Endodermal cell (in vitro differentiated cells): ENCODE results near the gene MAZ. TPM values are rescaled to one million over a fixed set of nuclear protein-coding genes. Genes with fewer than 3 reads are reported as not detected.

Experiments
- DNase-seq: peaks from one replicate; pipeline ENCODE4 v3.0.0-alpha.2; 2017
- H3K27ac ChIP-seq: 2 replicates; pipeline ENCODE4 v1.5.1; 2013; ENCODE audit warnings: mild to moderate bottlenecking, low read depth, low read length, moderate library complexity
- H3K27me3 ChIP-seq: 2 replicates; pipeline ENCODE4 v1.6.1; 2013; ENCODE audit warnings: mild to moderate bottlenecking, low read length, moderate library complexity; ENCODE audit not compliant: insufficient read depth, control insufficient read depth, poor library complexity, severe bottlenecking
- H3K36me3 ChIP-seq: 2 replicates; pipeline ENCODE4 v1.7.0; 2013; ENCODE audit warnings: mild to moderate bottlenecking, low read length, moderate library complexity; ENCODE audit not compliant: control insufficient read depth, insufficient read depth
- H3K4me1 ChIP-seq: one replicate; pipeline ENCODE4 v1.7.0; 2013; ENCODE audit warnings: low read length; ENCODE audit not compliant: control insufficient read depth, insufficient read depth
- H3K4me3 ChIP-seq: 2 replicates; pipeline ENCODE4 v1.5.1; 2013; ENCODE audit warnings: mild to moderate bottlenecking, low read length, moderate library complexity
- H3K9ac ChIP-seq: 2 replicates; pipeline ENCODE4 v1.6.1; 2013; ENCODE audit warnings: mild to moderate bottlenecking, low read length, moderate library complexity; ENCODE audit not compliant: poor library complexity, severe bottlenecking; ENCODE audit errors: extremely low read depth
- H3K9me3 ChIP-seq: 2 replicates; pipeline ENCODE4 v1.6.1; 2013; ENCODE audit warnings: mild to moderate bottlenecking, low read length, moderate library complexity; ENCODE audit not compliant: control insufficient read depth
- H3K27ac Mint-ChIP-seq: 2 replicates; pipeline ENCODE4 v1.8.0; 2020; ENCODE audit warnings: mixed read lengths
- H3K27me3 Mint-ChIP-seq: 2 replicates; pipeline ENCODE4 v1.8.0; 2021; ENCODE audit warnings: mild to moderate bottlenecking, mixed read lengths; ENCODE audit not compliant: insufficient read depth
- H3K36me3 Mint-ChIP-seq: 2 replicates; pipeline ENCODE4 v1.8.0; 2020; ENCODE audit warnings: low read depth, mixed read lengths
- H3K4me1 Mint-ChIP-seq: 2 replicates; pipeline ENCODE4 v1.8.0; 2020; ENCODE audit warnings: mixed read lengths
- H3K4me3 Mint-ChIP-seq: 2 replicates; pipeline ENCODE4 v1.8.0; 2020; ENCODE audit warnings: mild to moderate bottlenecking, moderate library complexity, mixed read lengths
- H3K9me3 Mint-ChIP-seq: 2 replicates; pipeline ENCODE4 v1.8.0; 2020; ENCODE audit warnings: mild to moderate bottlenecking, mixed read lengths
- CTCF ChIP-seq: fragments of 200-600 bp; sonication (generic); conservative IDR thresholded peaks from 2 replicates; pipeline ENCODE4 v1.5.0; 2021; ENCODE audit warnings: antibody characterized with exemption, mild to moderate bottlenecking
- WGBS, 2 experiments: methylation state at CpG; one replicate each; pipeline versions ENCODE4 v1.1.5 to v1.1.7; 2013; ENCODE audit warnings: missing lambda C conversion rate in 2 of 2, mixed read lengths in 1 of 2; ENCODE audit not compliant: insufficient coverage in 1 of 2, insufficient read length in 1 of 2; 5-methylcytosine and 5-hydroxymethylcytosine counted together
- total RNA-seq, 2 donors: library from RNA; stranded (reverse); fragmentation: NEBNext Ultra II Directional in 1 of 2; extraction: Animal tissue kit (Norgen Biotek cat#: 25700) in 1 of 2; gene quantifications; 2 replicates in 1 of 2; 3 replicates in 1 of 2; pipeline ENCODE4 v1.2.1, GENCODE V29; 2021

The MAZ gene
- total RNA-seq, 2 donors from 2014 or later = 320 to 325 TPM

- Histone ChIP-seq H3K27me3 (no peaks in the 10 kb centered on the region), H3K27ac (no peak overlapping the region), H3K9me3 (no peaks in the 10 kb centered on the region), H3K36me3 (peaks cover 30% of the 10 kb centered on the region), H3K4me3 (no peak overlapping the region), H3K4me1 (peaks cover 6% of the 10 kb centered on the region), H3K9ac (no peak overlapping the region)
- H3K9me3 Mint-ChIP-seq = no peaks in the 10 kb centered on the region
- H3K27me3 Mint-ChIP-seq = no peaks in the 10 kb centered on the region
- peak overlapping the region; percentile 55 for H3K27ac Mint-ChIP-seq
- peaks cover 28% of the 10 kb centered on the region for H3K36me3 Mint-ChIP-seq
- H3K4me3 Mint-ChIP-seq = no peak overlapping the region
- no peak for DNase-seq
- H3K4me1 Mint-ChIP-seq = peaks cover 33% of the 10 kb centered on the region
- TF ChIP-seq CTCF = no peak
- 94 to 97% methylated on average over 8 to 11 of the region's 11 CpGs for WGBS, 2 experiments
These were observed 14.7 kb downstream of the MAZ start for GRCh38 chr16:29820730-29821642.

- Histone ChIP-seq H3K9ac (no peak overlapping the region), H3K9me3 (no peaks in the 10 kb centered on the region), H3K4me1 (peaks cover 6% of the 10 kb centered on the region), H3K27ac (no peak overlapping the region), H3K27me3 (no peaks in the 10 kb centered on the region), H3K4me3 (no peak overlapping the region), H3K36me3 (peaks cover 30% of the 10 kb centered on the region)
- H3K4me1 Mint-ChIP-seq = peaks cover 33% of the 10 kb centered on the region
- H3K27ac Mint-ChIP-seq = peak overlapping the region; percentile 44
- DNase-seq = no peak
- H3K4me3 Mint-ChIP-seq = no peak overlapping the region
- H3K9me3 Mint-ChIP-seq = no peaks in the 10 kb centered on the region
- peaks cover 28% of the 10 kb centered on the region for H3K36me3 Mint-ChIP-seq
- no peak for TF ChIP-seq CTCF
- WGBS, 2 experiments = 92 to 94% methylated on average over 5 to 7 of the region's 7 CpGs
- H3K27me3 Mint-ChIP-seq = no peaks in the 10 kb centered on the region
These were observed 15.3 kb downstream of the MAZ start for GRCh38 chr16:29821643-29822115.

DNA sequence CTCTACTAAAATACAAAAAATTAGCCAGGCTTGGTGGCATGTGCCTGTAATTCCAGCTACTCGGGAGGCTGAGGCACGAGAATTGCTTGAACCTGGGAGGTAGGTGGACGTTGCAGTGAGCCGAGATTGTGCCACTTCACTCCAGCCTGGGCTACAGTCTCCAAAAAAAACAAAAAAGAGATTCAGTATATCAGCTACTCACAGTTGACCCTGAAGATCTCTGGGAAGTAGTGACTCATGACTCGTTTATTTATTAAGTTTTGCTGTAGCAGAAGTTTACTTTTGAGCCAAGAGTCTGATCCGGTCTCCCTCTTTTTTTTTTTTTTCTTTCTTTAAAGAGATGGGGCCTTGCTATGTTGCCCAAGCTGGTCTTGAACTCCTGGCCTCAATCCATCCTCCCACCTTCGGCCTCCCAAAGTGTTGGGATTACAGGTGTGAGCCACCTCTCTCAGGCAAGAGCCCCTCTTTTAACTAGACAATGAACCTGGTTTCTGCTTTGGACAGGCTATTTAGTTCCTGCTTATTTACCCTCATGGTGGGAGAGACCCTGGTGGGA, 18.3 kb downstream of the MAZ start:
- Histone ChIP-seq H3K36me3 (peaks cover 13% of the 10 kb centered on the region), H3K27me3 (no peaks in the 10 kb centered on the region), H3K9me3 (no peaks in the 10 kb centered on the region), H3K4me1 (peaks cover 6% of the 10 kb centered on the region), H3K9ac (no peak overlapping the region), H3K27ac (no peak overlapping the region), H3K4me3 (no peak overlapping the region)
- 94 to 95% methylated on average over 7 of the region's 7 CpGs for WGBS, 2 experiments
- peaks cover 9% of the 10 kb centered on the region for H3K36me3 Mint-ChIP-seq
- no peaks in the 10 kb centered on the region for H3K9me3 Mint-ChIP-seq
- H3K4me1 Mint-ChIP-seq = peaks cover 21% of the 10 kb centered on the region
- peak overlapping the region; percentile 82 for H3K27ac Mint-ChIP-seq
- no peak for TF ChIP-seq CTCF
- DNase-seq = no peak
- no peak overlapping the region for H3K4me3 Mint-ChIP-seq
- no peaks in the 10 kb centered on the region for H3K27me3 Mint-ChIP-seq
